HG03095 (cell line): ENCODE measurements around the gene LAYN.

Experiments
- ATAC-seq: cut with Tn5 transposase; IDR thresholded peaks from one replicate; pipeline ENCODE4 v1.9.1; 2021; ENCODE audit warnings: moderate library complexity; ENCODE audit not compliant: unreplicated experiment

LAYN gene, protein sequence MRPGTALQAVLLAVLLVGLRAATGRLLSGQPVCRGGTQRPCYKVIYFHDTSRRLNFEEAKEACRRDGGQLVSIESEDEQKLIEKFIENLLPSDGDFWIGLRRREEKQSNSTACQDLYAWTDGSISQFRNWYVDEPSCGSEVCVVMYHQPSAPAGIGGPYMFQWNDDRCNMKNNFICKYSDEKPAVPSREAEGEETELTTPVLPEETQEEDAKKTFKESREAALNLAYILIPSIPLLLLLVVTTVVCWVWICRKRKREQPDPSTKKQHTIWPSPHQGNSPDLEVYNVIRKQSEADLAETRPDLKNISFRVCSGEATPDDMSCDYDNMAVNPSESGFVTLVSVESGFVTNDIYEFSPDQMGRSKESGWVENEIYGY

GRCh38 chr11:111540114-111540936 lies at the start of gene LAYN:
Gene LAYN (plus strand): TSS chr11:111540720. CDS start chr11:111540844, 124 bp downstream.
- no peak for ATAC-seq

- ATAC-seq: no peak
Observed at GRCh38 chr11:111494040-111494439, 46.5 kb upstream of the LAYN start.

DNA sequence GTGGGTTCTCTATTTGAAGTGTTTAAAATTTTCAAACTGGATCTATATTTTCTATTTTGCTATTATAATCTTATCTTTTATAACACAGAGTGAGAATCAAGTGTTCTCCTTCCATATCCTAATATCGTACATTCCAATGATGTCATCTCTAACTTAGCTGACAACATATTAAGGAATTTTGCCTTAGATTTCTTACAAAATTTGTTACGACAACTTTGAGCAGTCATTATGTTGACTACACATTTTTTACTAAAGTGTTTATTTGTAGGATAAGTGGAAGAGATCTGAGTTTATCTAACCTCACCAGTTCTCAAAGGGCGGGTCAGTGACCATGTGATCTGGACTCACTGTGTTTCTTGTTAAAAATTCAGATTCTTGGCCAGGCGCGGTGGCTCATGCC lies 41.0 kb upstream of the LAYN start:
- ATAC-seq: no peak

- no peak for ATAC-seq
Observed at GRCh38 chr11:111500481-111500880, 40.0 kb upstream of the LAYN start.

- no peak for ATAC-seq
Observed at GRCh38 chr11:111502611-111503010, 37.9 kb upstream of the LAYN start.

DNA sequence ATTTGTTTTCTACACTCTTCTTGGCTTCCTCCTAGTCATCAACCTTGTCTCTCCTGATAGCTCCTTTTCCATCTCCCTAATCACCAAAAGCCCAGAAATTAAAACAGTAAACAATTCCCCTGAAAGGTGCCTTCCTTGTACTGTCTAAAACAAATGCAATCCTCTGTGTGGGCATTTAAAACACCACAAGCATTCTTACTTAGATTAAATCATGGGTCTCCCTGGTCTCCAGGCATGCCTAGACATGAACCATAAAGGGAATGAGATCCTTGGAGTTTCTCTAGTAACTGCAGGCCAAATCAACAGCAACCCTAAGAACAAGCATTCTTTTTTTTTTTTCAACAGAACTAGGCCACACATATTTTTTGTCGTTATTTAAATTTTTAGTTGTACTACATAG lies 30.2 kb upstream of the LAYN start:
- no peak for ATAC-seq

- no peak for ATAC-seq
Observed at GRCh38 chr11:111512296-111513239, 28.0 kb upstream of the LAYN start, which contains the start of gene BTG4. Gene BTG4 (minus strand): TSS chr11:111512386. CDS start chr11:111498776, 13,610 bp downstream.

DNA sequence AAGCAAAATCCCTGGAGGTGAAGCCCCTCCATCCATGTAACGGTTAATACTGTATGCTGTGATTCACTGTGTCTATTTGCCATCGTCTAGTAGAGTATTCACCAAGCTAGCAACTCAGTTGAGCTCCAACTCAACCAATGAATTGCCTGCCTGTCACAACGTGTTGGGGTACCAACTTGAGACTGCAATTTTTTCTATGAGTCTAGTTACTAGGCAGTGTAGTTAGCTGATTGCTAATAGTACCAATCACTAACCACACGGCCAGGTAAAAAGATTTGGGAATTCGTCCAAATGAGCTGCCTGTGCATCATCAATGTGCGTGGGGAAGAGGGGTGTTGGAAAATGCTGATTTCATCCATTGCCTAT lies 27.3 kb upstream of the LAYN start:
- ATAC-seq: no peak

DNA sequence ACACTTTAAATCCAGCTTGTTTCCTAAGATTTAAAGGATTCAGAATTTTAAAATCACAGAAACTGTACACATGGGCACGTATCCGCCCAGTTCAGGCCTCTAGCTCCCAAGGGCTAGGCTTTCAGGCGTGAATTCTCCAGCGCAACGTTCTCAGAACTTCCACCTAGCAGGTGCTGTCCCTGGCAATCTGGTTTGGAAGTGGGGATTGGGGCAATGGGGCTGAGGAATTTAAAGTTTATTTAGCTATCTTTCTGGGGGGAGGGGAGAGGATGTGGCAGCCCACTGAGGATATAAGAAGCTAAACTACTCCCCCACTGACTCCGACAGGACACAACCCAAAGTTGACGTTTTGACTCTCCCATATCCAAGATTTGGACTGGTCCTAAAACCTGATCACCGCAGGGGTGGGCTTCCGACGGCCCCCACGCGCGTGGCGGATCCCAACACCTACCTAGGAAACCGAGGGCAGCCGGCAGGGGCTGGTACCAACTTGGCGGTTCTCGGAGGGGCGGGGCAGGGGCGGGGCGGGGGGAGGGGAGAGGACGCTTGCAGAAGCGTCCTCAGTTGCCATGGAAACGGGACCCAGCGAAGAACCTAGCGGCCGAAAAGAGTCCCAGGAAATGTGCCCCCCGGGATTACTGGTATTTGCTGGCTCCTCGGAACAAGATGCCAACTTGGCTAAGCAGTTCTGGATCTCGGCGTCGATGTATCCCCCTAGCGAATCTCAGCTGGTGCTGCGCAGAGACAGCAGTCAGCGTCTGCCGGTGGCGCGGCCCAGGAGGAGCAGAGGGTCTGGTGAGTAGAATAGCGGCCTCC lies 26.1 kb upstream of the LAYN start, which contains the start of gene HOATZ:
Gene HOATZ, plus strand, starts transcription at position 563 of the 816 bp plus-strand sequence. Its CDS starts 7 bp downstream, at position 570.
- ATAC-seq: no peak

GRCh38 chr11:111515591-111515990 lies 24.9 kb upstream of the LAYN start:
- ATAC-seq: no peak

DNA sequence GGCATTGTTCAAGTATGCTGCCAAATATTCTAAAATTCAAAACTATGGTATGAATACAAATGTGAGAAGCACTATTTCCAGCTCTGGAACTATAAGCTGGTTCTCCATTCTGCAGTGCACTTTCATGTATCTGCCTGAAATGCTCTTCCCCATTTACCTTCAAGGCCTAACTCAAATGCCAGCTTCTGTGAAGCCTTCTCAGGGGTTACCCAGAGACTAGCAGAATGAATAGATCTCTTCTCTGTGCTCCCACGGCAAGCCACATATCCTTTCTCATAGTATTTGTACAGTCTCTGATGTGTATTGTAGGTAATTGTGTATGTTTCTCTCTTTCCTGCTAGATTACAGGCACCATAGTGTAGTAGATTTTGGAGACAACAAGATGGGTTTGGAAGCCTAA lies 21.9 kb upstream of the LAYN start:
- ATAC-seq: no peak

- no peak for ATAC-seq
Observed at GRCh38 chr11:111520560-111520959, 20.0 kb upstream of the LAYN start.

DNA sequence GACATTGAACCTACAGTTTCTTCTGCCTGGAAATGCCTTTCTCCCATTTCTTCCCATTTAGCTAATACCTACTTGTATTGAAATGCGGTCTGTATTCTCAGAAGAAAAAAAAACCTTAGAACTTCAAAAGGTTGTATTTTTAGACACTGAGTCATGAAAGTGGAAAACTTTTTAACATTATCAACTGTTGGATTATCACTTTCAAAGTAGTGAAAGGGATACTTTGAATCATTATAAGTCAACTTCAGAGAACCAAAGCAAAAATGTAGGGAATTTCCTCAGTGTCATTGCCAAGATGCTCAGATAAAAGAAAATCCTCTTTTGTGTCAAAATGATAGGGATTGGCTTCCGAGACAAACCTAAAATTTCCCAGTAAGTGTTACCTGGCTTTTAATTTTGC lies 19.4 kb upstream of the LAYN start:
- no peak for ATAC-seq

GRCh38 chr11:111522426-111522825 lies 18.1 kb upstream of the LAYN start:
- ATAC-seq: no peak

DNA sequence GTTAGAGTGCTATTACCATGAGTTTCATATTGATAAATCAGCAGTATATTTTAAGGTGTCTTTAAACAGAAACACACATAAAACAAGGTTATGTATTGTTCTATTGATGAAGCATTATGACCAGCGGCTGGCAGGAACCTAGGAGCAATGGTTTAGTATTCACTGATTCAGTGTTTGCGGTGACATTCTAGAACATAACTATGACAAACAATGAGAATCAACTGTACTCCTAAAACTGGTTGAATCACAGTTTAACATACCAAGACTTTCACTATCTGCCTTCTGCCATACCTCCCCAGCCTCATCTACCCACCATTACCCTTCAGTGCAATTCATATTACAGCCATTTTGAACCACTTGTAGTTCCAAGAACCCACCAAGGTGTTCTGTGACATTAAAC lies 17.2 kb upstream of the LAYN start:
- ATAC-seq: no peak

DNA sequence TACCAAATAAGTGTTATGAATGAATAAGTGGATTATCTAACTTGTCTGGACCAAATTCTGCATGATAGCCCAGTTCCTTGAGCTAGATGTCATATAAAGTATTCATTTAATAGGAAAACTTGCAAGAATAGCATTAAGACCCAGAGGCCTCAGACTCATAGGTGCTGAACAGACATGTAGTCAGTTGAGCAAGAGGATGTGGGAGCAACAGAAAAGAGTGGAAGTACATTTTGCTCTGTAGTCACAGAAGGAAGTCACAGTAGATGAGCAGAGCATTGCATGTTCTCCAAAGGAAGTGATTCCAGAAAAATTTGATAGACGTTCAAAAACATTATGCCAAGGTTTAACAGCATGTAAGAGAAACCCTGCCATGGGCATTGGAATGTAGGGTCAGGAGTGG lies 16.5 kb upstream of the LAYN start:
- ATAC-seq: no peak

DNA sequence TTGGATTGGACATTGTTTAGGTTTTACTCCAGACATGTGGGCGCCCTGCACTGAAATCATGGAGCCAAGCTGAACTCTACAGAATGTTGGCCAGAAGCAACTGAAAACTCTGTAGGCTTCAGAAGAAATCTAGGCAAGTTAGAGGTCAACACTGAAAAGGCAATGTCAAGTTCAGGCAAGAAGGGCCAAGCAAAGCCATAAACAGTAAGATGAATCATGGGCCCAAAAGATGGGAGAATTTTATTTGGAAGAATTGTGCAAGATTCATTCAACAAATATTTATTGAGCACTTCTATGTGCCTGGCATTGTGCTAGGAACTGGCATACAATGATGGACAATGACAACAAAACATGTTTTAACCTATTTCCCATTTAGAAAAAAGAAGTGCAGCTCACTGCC lies 15.1 kb upstream of the LAYN start:
- no peak for ATAC-seq

- ATAC-seq: no peak
Observed at GRCh38 chr11:111526501-111526900, 14.0 kb upstream of the LAYN start.

GRCh38 chr11:111527279-111527678 lies 13.2 kb upstream of the LAYN start:
- no peak for ATAC-seq

DNA sequence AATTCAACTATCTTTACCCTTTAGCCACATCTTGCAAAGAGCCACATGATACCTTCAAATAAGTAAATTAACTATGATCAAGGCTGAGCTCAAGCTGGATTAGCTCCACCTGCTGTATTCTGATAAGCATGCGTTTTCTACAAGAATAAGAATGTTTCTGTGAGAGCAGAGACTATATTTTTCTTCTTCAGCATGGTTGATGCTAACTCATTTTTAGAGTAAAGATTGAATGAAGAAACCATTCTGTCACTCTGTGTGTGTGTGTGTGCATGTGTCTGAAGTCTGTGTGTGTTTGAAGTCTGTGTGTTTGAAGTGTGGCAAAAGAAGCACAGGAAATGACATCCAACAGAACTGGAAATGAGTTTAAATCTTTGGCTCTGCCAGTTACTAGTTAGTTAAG lies 12.0 kb upstream of the LAYN start:
- ATAC-seq: no peak
